K562 (cell line): ENCODE measurements around the gene CHSY1. TPM values are rescaled to one million over a fixed set of nuclear protein-coding genes. Genes with fewer than 3 reads are reported as not detected.

Source experiments
- ATAC-seq: fragments of 200-7000 bp; cut with Tn5 transposase; 3 replicates; pipeline ENCODE4 v1.9.1; 2020; ENCODE audit warnings: moderate library complexity
- BruUV-seq: library from RNA; stranded (reverse); fragments of 400-500 nt; replicated peaks from 2 replicates; lab custom pipeline; 2021; lab: Mats Ljungman, UMichigan
- CTCF ChIA-PET: fragments of 300-600 bp; formaldehyde crosslinking; extraction: SDS; loops from one replicate; lab custom pipeline; 2021; ENCODE audit warnings: low intra/inter-chr PET ratio; lab: Yijun Ruan, JAX
- POLR2A ChIA-PET: fragments of 300-600, 350-650 bp; sonication (Branson Sonifier 250); formaldehyde crosslinking; extraction: SDS; loops from one replicate; lab custom pipeline; 2021; ENCODE audit warnings: antibody characterized with exemption, inconsistent platforms; lab: Yijun Ruan, JAX
- DNase-seq, 4 experiments: peaks; one replicate each; pipeline versions ENCODE4 v3.0.0 to v3.0.0-alpha.2; 2011 to 2018; ENCODE audit warnings: low spot score in 3 of 4, mixed read lengths in 3 of 4; ENCODE audit errors: extremely low read depth in 1 of 4
- FAIRE-seq: peaks from 2 replicates; lab custom pipeline; 2011; peaks lifted over from hg19 to GRCh38; lab: Jason Lieb, UNC
- H2AFZ ChIP-seq: 2 replicates; pipeline ENCODE4 v1.6.0; 2011; ENCODE audit warnings: low read depth, low read length, control low read depth, inconsistent platforms
- H3K27ac ChIP-seq: fragments of 200-600 bp; 3 replicates; pipeline ENCODE4 v1.8.0; 2011; ENCODE audit warnings: low read depth, mild to moderate bottlenecking, control low read depth, inconsistent platforms, low read length, moderate library complexity, mixed read lengths; ENCODE audit errors: extremely low read depth
- H3K27me3 ChIP-seq, 2 experiments: fragments of 300-600 bp in 1 of 2; 2 replicates in 1 of 2; 3 replicates in 1 of 2; pipeline versions ENCODE4 v1.6.0 to v1.8.0; 2011; ENCODE audit warnings: inconsistent platforms in 2 of 2, low read length in 2 of 2, mild to moderate bottlenecking in 1 of 2, mixed read lengths in 1 of 2, moderate library complexity in 1 of 2; ENCODE audit not compliant: control insufficient read depth in 2 of 2, insufficient read depth in 2 of 2
- H3K36me3 ChIP-seq: fragments of 300-600 bp; 3 replicates; pipeline ENCODE4 v1.8.0; 2011; ENCODE audit warnings: mild to moderate bottlenecking, low read length, inconsistent platforms; ENCODE audit not compliant: control insufficient read depth, insufficient read depth
- H3K4me1 ChIP-seq, 2 experiments: fragments of 200-600 bp in 1 of 2; replicated peaks in 1 of 2; 2 replicates in 1 of 2; 3 replicates in 1 of 2; pipeline versions ENCODE4 v1.5.1 to v1.8.0; 2011; ENCODE audit warnings: inconsistent platforms in 2 of 2, low read length in 2 of 2, mild to moderate bottlenecking in 1 of 2, mixed read lengths in 1 of 2, moderate library complexity in 1 of 2; ENCODE audit not compliant: control insufficient read depth in 2 of 2, insufficient read depth in 2 of 2
- H3K4me2 ChIP-seq: 2 replicates; pipeline ENCODE4 v1.6.1; 2011; ENCODE audit warnings: low read length, control low read depth, inconsistent platforms, mixed read lengths; ENCODE audit not compliant: insufficient read depth
- H3K4me3 ChIP-seq: fragments of 200-600 bp; sonication (generic), shearing (Covaris generic); 2 replicates; pipeline ENCODE4 v1.5.1; 2016; ENCODE audit warnings: control low read depth, inconsistent platforms
- H3K79me2 ChIP-seq: fragments of 200-600 bp; 3 replicates; pipeline ENCODE4 v1.8.0; 2011; ENCODE audit warnings: low read length, inconsistent platforms; ENCODE audit not compliant: control insufficient read depth, insufficient read depth
- H3K9ac ChIP-seq, 2 experiments: 2 replicates each; pipeline versions ENCODE4 v1.6.0 to v1.6.1; 2011; ENCODE audit warnings: low read depth in 2 of 2, low read length in 2 of 2, control low read depth in 1 of 2, inconsistent platforms in 1 of 2, mild to moderate bottlenecking in 1 of 2, mixed read lengths in 1 of 2; ENCODE audit not compliant: insufficient read depth in 1 of 2
- H3K9me1 ChIP-seq: one replicate; pipeline ENCODE4 v1.6.0; 2011; ENCODE audit warnings: inconsistent platforms, mild to moderate bottlenecking, low read length, moderate library complexity; ENCODE audit not compliant: control insufficient read depth, insufficient read depth
- H3K9me3 ChIP-seq: replicated peaks from 2 replicates; pipeline ENCODE4 v1.5.1; 2011; ENCODE audit warnings: low read depth, low read length, inconsistent platforms; ENCODE audit not compliant: control insufficient read depth, insufficient read depth
- H4K20me1 ChIP-seq: replicated peaks from 2 replicates; pipeline ENCODE4 v1.6.1; 2011; ENCODE audit warnings: low read length, inconsistent platforms, mixed read lengths; ENCODE audit not compliant: control insufficient read depth, insufficient read depth
- ARID1B ChIP-seq: fragments of 450-650 bp; IDR thresholded peaks from 2 replicates; pipeline ENCODE4 v1.6.1; 2016; ENCODE audit warnings: antibody characterized with exemption, mild to moderate bottlenecking, inconsistent platforms
- C11orf30 ChIP-seq: fragments of 450-650 bp; IDR thresholded peaks from 2 replicates; pipeline ENCODE4 v1.6.1; 2016; ENCODE audit warnings: low read depth, mild to moderate bottlenecking
- CHD4 ChIP-seq: fragments of 200-600 bp; sonication (generic); IDR thresholded peaks from 3 replicates; pipeline ENCODE4 v1.6.1; 2012; ENCODE audit warnings: low read depth, mild to moderate bottlenecking, mixed read lengths, low read length, inconsistent platforms; ENCODE audit not compliant: insufficient read depth, insufficient replicate concordance, poor library complexity, severe bottlenecking
- HDAC2 ChIP-seq: fragments of 450-650 bp; IDR thresholded peaks from 2 replicates; pipeline ENCODE4 v1.6.1; 2016; ENCODE audit warnings: mild to moderate bottlenecking
- NCOA2 ChIP-seq, 2 experiments: fragments of 450-650 bp; IDR thresholded peaks; 2 replicates each; pipeline ENCODE4 v1.6.1; 2018; ENCODE audit warnings: mild to moderate bottlenecking in 2 of 2, moderate library complexity in 1 of 2; ENCODE audit not compliant: partially characterized antibody in 2 of 2
- SREBF2 ChIP-seq: sonication (generic); formaldehyde crosslinking; IDR thresholded peaks from 2 replicates; pipeline ENCODE4 v1.4.0; 2020; ENCODE audit warnings: mild to moderate bottlenecking, missing genetic modification reagents
- ZNF354B ChIP-seq: fragments of 250-450 bp; sonication (Bioruptor Pico); IDR thresholded peaks from 2 replicates; pipeline ENCODE4 v1.4.0; 2020
- ZNF589 ChIP-seq: fragments of 200-800 bp; sonication (Bioruptor generic); IDR thresholded peaks from 2 replicates; pipeline ENCODE4 v1.6.1; 2016; ENCODE audit warnings: low read depth, missing genetic modification characterization, missing compliant biosample characterization
- WGBS: fragments of 100-300 bp; shearing (Covaris generic); methylation state at CpG from one replicate; pipeline ENCODE4 v1.1.6; 2016; ENCODE audit warnings: low coverage, mixed read lengths; ENCODE audit not compliant: insufficient coverage; ENCODE audit errors: missing lambda C conversion rate; 5-methylcytosine and 5-hydroxymethylcytosine counted together
- in situ Hi-C: fragments of 300-500 bp; cut with MboI; formaldehyde crosslinking; loops from 4 replicates; pipeline ENCODE4 v1.15.0; 2018; ENCODE audit warnings: inconsistent platforms, mixed read lengths
- intact Hi-C: fragments of 100-400 bp; cut with micrococcal nuclease; formaldehyde crosslinking; loops from 2 replicates; pipeline ENCODE4 v1.14.2; 2022
- polyA plus RNA-seq, 8 experiments: library from polyadenylated mRNA; depleted of rRNA in 4 of 8; stranded (reverse) in 5 of 8; unstranded in 3 of 8; fragments of >200 nt; fragmentation: Nextera tagmentation in 2 of 8; fragmentation: Illumina TruSeq in 1 of 8; extraction: Ambion mirVana in 2 of 8; extraction: Trizol in 1 of 8; gene quantifications; 2 replicates each; pipeline versions ENCODE4 v1.2.1 to v1.2.3, GENCODE V29; 2011 to 2014; ENCODE audit warnings: inconsistent platforms in 1 of 8, missing spikeins in 1 of 8
- total RNA-seq, 7 experiments: library from RNA; depleted of rRNA in 6 of 7; stranded (reverse); fragments of >200 nt in 6 of 7; fragmentation: Illumina TruSeq in 2 of 7; extraction: Trizol in 2 of 7; gene quantifications; 2 replicates each; pipeline versions ENCODE4 v1.2.1 to v1.2.3, GENCODE V29; 2011 to 2021; ENCODE audit warnings: low replicate concordance in 1 of 7
- TF ChIP-seq, protein P1 (sequence below): fragments of 250-450 bp; sonication (Bioruptor Pico); IDR thresholded peaks from 2 replicates; pipeline ENCODE4 v1.9.0; 2021; ENCODE audit warnings: mild to moderate bottlenecking
- TF ChIP-seq, protein P2 (sequence below): fragments of 450-650 bp; formaldehyde crosslinking; IDR thresholded peaks from 2 replicates; pipeline ENCODE4 v1.4.0; 2022; ENCODE audit warnings: mild to moderate bottlenecking, moderate library complexity
- TF ChIP-seq, protein P3 (sequence below): fragments of 250-450 bp; sonication (Bioruptor Pico); IDR thresholded peaks from 2 replicates; pipeline ENCODE4 v1.8.0; 2022; ENCODE audit warnings: inconsistent platforms, mild to moderate bottlenecking, moderate library complexity, borderline replicate concordance

Gene CHSY1
- total and polyA plus RNA-seq, 9 of the 15 experiments (the other 6 are each of a cell fraction or from before 2014, with no cell fraction given), result 7.0 to 16.4 (median 13.4) TPM

DNA sequence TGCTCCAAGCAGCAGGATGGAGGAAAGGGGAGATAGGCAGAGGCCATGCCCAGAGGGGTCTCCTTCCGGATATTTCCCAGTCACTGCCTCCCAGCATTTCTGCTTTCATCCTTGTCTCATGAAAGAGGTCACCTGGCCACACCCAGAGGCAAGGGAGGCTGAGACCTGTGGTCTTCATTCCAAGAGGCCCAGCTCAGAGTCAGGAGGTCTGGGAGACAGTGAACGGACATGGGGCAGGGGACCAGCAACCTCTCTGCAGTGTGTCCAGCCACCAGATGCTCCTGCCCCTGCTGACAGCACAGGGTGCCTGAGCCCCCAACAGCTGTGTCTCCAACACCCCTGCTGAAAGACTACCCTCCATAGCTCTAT lies 111.2 kb downstream of the CHSY1 start:
- no peak overlapping the region for H3K4me2 ChIP-seq
- FAIRE-seq, result no peak
- DNase-seq, result no peak
- WGBS, result 0% methylated on average over 1 of the region's 2 CpGs
- no peaks in the 10 kb centered on the region for H3K79me2 ChIP-seq
- H4K20me1 ChIP-seq, result peaks cover 3% of the 10 kb centered on the region; the same call in 1 of the 2 replicates
- no peaks in the 10 kb centered on the region for H3K9me1 ChIP-seq
- no peaks in the 10 kb centered on the region for H3K36me3 ChIP-seq
- H3K9ac ChIP-seq, result peak overlapping the region in 1 of 2 experiments; percentile 10; a peak in 1 of 4 replicates
- H3K9me3 ChIP-seq, result no peaks in the 10 kb centered on the region
- CTCF ChIA-PET, result no interaction called here
- in situ Hi-C loops, result no loop called here
- TF ChIP-seq SREBF2 (CRISPR knock-in tag) (no peak), CHD4 (no peak), ARID1B (no peak), ZNF589 (CRISPR knock-in tag) (no peak), HDAC2 (no peak), ZNF354B (CRISPR knock-in tag) (no peak), C11orf30 (no peak), NCOA2 (IDR thresholded peaks at IDR 0.05; ENCODE audit: partially characterized antibody in 2 of 2) (no peak)
- TF ChIP-seq, protein P1, sequence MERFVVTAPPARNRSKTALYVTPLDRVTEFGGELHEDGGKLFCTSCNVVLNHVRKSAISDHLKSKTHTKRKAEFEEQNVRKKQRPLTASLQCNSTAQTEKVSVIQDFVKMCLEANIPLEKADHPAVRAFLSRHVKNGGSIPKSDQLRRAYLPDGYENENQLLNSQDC, result no peak
- TF ChIP-seq, protein P2, sequence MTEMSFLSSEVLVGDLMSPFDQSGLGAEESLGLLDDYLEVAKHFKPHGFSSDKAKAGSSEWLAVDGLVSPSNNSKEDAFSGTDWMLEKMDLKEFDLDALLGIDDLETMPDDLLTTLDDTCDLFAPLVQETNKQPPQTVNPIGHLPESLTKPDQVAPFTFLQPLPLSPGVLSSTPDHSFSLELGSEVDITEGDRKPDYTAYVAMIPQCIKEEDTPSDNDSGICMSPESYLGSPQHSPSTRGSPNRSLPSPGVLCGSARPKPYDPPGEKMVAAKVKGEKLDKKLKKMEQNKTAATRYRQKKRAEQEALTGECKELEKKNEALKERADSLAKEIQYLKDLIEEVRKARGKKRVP (CRISPR knock-in tag), result no peak
- TF ChIP-seq, protein P3, sequence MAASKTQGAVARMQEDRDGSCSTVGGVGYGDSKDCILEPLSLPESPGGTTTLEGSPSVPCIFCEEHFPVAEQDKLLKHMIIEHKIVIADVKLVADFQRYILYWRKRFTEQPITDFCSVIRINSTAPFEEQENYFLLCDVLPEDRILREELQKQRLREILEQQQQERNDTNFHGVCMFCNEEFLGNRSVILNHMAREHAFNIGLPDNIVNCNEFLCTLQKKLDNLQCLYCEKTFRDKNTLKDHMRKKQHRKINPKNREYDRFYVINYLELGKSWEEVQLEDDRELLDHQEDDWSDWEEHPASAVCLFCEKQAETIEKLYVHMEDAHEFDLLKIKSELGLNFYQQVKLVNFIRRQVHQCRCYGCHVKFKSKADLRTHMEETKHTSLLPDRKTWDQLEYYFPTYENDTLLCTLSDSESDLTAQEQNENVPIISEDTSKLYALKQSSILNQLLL (CRISPR knock-in tag), result no peak
- H3K27ac ChIP-seq, result no peak overlapping the region
- ATAC-seq, result no peak
- H3K27me3 ChIP-seq, result no peaks in the 10 kb centered on the region; a peak in 1 of 5 replicates
- intact Hi-C loops, result no loop called here
- H3K4me1 ChIP-seq, result peaks cover 18 to 19% of the 10 kb centered on the region in 2 experiments; a peak in 4 of 5 replicates
- no TSS peak for BruUV-seq
- H3K4me3 ChIP-seq, result no peak overlapping the region
- no peak overlapping the region for H2AFZ ChIP-seq
- POLR2A ChIA-PET, result interaction anchor here (0.6 kb wide), 2 partner anchors 24 to 44 kb away, joined by 3 to 4 read pairs; no protein-coding TSS in a partner anchor
